ENCODE measurements around the gene ZNF587B.
"Not testable (repeated sequence)": the region's sequence is repeated elsewhere in the genome, so short reads cannot be mapped to it uniquely, and the experiment has no call there.

The ZNF587B gene

GRCh38 chr19:57872450-57872849 is 42.4 kb downstream of the ZNF587B start:
- Mint-ChIP-seq H3K27me3 (no peaks in the 10 kb centered on the region), H3K9me3 (peaks cover 60% of the 10 kb centered on the region), H3K27ac (no peak overlapping the region), H3K4me1 (no peaks in the 10 kb centered on the region), H3K36me3 (ENCODE audit: low read depth) (peaks cover 93% of the 10 kb centered on the region), H3K4me3 (no peak overlapping the region)
- ATAC-seq (no peak), DNase-seq (no peak)

- peaks cover 55% of the 10 kb centered on the region for H3K9me3 Mint-ChIP-seq
- H3K27me3 Mint-ChIP-seq, H3K4me1 Mint-ChIP-seq, H3K27ac Mint-ChIP-seq, DNase-seq, H3K4me3 Mint-ChIP-seq, ATAC-seq: not testable (repeated sequence)
- H3K36me3 Mint-ChIP-seq (ENCODE audit: low read depth): peaks cover 92% of the 10 kb centered on the region
Observed at GRCh38 chr19:57873883-57874799, 44.0 kb downstream of the ZNF587B start.

- ATAC-seq (no peak), DNase-seq (no peak)
- H3K36me3 Mint-ChIP-seq (ENCODE audit: low read depth): peaks cover 64% of the 10 kb centered on the region
- peak overlapping the region; percentile 0 for H3K4me3 Mint-ChIP-seq
- H3K4me1 Mint-ChIP-seq: peaks cover 32% of the 10 kb centered on the region
- no peak overlapping the region for H3K27ac Mint-ChIP-seq
- no peaks in the 10 kb centered on the region for H3K27me3 Mint-ChIP-seq
- peaks cover 29% of the 10 kb centered on the region for H3K9me3 Mint-ChIP-seq
Observed at GRCh38 chr19:57886046-57886445, 55.9 kb downstream of the ZNF587B start.

GRCh38 chr19:57887195-57887941 is 57.3 kb downstream of the ZNF587B start:
- Mint-ChIP-seq H3K27ac (peak overlapping the region; percentile 89), H3K9me3 (peaks cover 32% of the 10 kb centered on the region), H3K36me3 (ENCODE audit: low read depth) (peaks cover 67% of the 10 kb centered on the region), H3K4me1 (peaks cover 32% of the 10 kb centered on the region), H3K27me3 (no peaks in the 10 kb centered on the region), H3K4me3 (peak overlapping the region; percentile 95)
- ATAC-seq (no peak), DNase-seq (no peak)

GRCh38 chr19:57888107-57888559 is 58.0 kb downstream of the ZNF587B start:
- peaks cover 32% of the 10 kb centered on the region for H3K4me1 Mint-ChIP-seq
- H3K4me3 Mint-ChIP-seq: peak overlapping the region; percentile 95
- no peaks in the 10 kb centered on the region for H3K27me3 Mint-ChIP-seq
- peaks cover 60% of the 10 kb centered on the region for H3K36me3 Mint-ChIP-seq (ENCODE audit: low read depth)
- DNase-seq (no peak), ATAC-seq (no peak)
- peak overlapping the region; percentile 89 for H3K27ac Mint-ChIP-seq
- peaks cover 32% of the 10 kb centered on the region for H3K9me3 Mint-ChIP-seq

- peak; percentile 83 for DNase-seq
- H3K4me1 Mint-ChIP-seq: peaks cover 32% of the 10 kb centered on the region
- H3K27me3 Mint-ChIP-seq: no peaks in the 10 kb centered on the region
- H3K27ac Mint-ChIP-seq: peak within 1 kb of the TSS; percentile 89
- peak; percentile 95 for ATAC-seq
- peak within 1 kb of the TSS; percentile 95 for H3K4me3 Mint-ChIP-seq
- peaks cover 32% of the 10 kb centered on the region for H3K9me3 Mint-ChIP-seq
- H3K36me3 Mint-ChIP-seq (ENCODE audit: low read depth): peaks cover 54% of the 10 kb centered on the region
Observed at GRCh38 chr19:57888560-57889231, 58.6 kb downstream of the ZNF587B start, which contains the start of gene ZNF814. TSS of gene ZNF814 (minus strand) at chr19:57889037. CDS start at chr19:57888802, 235 bp downstream.

- not testable (repeated sequence) for H3K4me3 Mint-ChIP-seq, DNase-seq, H3K27ac Mint-ChIP-seq, H3K27me3 Mint-ChIP-seq, ATAC-seq
- H3K36me3 Mint-ChIP-seq (ENCODE audit: low read depth): peaks cover 34% of the 10 kb centered on the region
- peaks cover 26% of the 10 kb centered on the region for H3K4me1 Mint-ChIP-seq
- peaks cover 28% of the 10 kb centered on the region for H3K9me3 Mint-ChIP-seq
Observed at GRCh38 chr19:57890706-57891105, 60.6 kb downstream of the ZNF587B start.

All from activated naive CD8-positive, alpha-beta T cell treated with anti-CD3 and anti-CD28 coated beads, Interleukin-2, amount 50 U/mL, for 24 hours (primary cell).